HTERT RPE-1 (cell line): ENCODE data around the gene ATP2A2.
"Not testable (repeated sequence)": the region's sequence is repeated elsewhere in the genome, so short reads cannot be mapped to it uniquely, and the experiment has no call there.

ENCODE experiments used
- in situ Hi-C: fragments of 300-500 bp; cut with MboI; formaldehyde crosslinking; loops from 4 replicates; pipeline ENCODE4 v1.14.3; 2020; ENCODE audit warnings: low sequenced_read_pairs

ATP2A2 gene

GRCh38 chr12:110365489-110366320 is 84.7 kb downstream of the ATP2A2 start:
- in situ Hi-C loops, result no loop called here

- in situ Hi-C loops, result no loop called here
Measured at GRCh38 chr12:110366321-110367142, 85.5 kb downstream of the ATP2A2 start.

- in situ Hi-C loops, result no loop called here
Measured at GRCh38 chr12:110367181-110367864, 86.3 kb downstream of the ATP2A2 start.

GRCh38 chr12:110369992-110370391 is 88.9 kb downstream of the ATP2A2 start:
- in situ Hi-C loops, result no loop called here

GRCh38 chr12:110370732-110371231 is 89.7 kb downstream of the ATP2A2 start:
- in situ Hi-C loops, result no loop called here

GRCh38 chr12:110371408-110372055 is 90.5 kb downstream of the ATP2A2 start:
- in situ Hi-C loops, result no loop called here

GRCh38 chr12:110372056-110372425 is 91.0 kb downstream of the ATP2A2 start:
- in situ Hi-C loops, result no loop called here

GRCh38 chr12:110373025-110373424 is 92.0 kb downstream of the ATP2A2 start:
- in situ Hi-C loops, result no loop called here

GRCh38 chr12:110373425-110373824 is 92.4 kb downstream of the ATP2A2 start:
- in situ Hi-C loops, result no loop called here

GRCh38 chr12:110373962-110374611 is 93.0 kb downstream of the ATP2A2 start:
- in situ Hi-C loops, result no loop called here

- in situ Hi-C loops, result not testable (repeated sequence)
Measured at GRCh38 chr12:110378131-110378790, 97.2 kb downstream of the ATP2A2 start.

GRCh38 chr12:110379197-110379596 is 98.2 kb downstream of the ATP2A2 start:
- in situ Hi-C loops, result no loop called here

GRCh38 chr12:110379631-110380030 is 98.6 kb downstream of the ATP2A2 start:
- in situ Hi-C loops, result no loop called here

GRCh38 chr12:110382683-110383082 is 101.6 kb downstream of the ATP2A2 start:
- in situ Hi-C loops, result no loop called here
